HK-2 (cell line): ENCODE results near the gene ASPRV1.
"Not testable (repeated sequence)": the region's sequence is repeated elsewhere in the genome, so short reads cannot be mapped to it uniquely, and the experiment has no call there.

Experiments
- DNase-seq: peaks from one replicate; pipeline ENCODE4 v3.0.0-alpha.2; 2018; ENCODE audit not compliant: unreplicated experiment

ASPRV1 gene

GRCh38 chr2:69962986-69963730 is 1.7 kb upstream of the ASPRV1 start:
- no peak for DNase-seq

GRCh38 chr2:69960821-69961220 is 610 bp downstream of the ASPRV1 start:
- DNase-seq = no peak

- DNase-seq = no peak
Measured at GRCh38 chr2:69959425-69959824, 2.0 kb downstream of the ASPRV1 start.

- DNase-seq = no peak
Measured at GRCh38 chr2:69958480-69958879, 3.0 kb downstream of the ASPRV1 start.

DNA sequence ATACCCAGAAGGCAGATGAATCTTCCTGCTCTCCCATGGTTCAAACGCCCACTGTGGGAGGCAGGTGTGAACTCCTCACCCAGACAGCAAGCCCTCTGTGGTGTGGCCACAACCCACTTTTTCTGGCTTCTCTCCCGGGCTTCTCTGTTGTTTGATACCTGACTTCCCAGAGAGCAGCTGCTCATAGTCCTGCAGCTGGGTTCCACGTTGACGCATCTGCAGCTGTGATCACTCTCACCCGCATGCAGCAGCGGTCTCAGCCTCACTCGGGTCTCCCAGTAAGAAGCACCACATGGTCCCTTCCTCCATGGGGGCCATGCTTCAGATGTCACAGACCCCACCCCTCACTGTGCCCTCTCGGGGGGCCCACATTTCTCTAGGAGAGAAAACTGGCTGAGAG is 3.5 kb downstream of the ASPRV1 start:
- DNase-seq = no peak

GRCh38 chr2:69956475-69956979 is 4.9 kb downstream of the ASPRV1 start:
- no peak for DNase-seq

DNA sequence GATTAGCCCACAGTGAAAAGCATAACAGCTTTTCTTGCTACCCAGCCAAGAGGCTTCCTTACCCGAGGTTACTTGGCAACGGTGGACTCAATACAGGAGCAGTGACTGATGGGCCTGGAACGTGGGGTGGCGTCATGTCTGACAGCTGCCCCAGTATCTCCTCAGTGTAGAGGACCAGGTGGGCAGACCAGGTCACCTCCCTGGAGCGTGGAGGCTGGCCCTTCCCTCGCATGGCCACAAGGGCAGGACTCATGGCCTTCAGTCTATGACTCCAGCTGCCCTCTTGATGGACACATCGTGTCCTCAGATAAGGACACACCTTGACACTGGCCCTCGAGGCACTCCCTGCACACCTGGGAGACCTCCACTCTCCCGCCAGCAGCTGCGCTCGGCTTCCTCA is 6.4 kb downstream of the ASPRV1 start:
- no peak for DNase-seq

GRCh38 chr2:69954084-69954483 is 7.3 kb downstream of the ASPRV1 start:
- DNase-seq = no peak

- no peak for DNase-seq
Measured at GRCh38 chr2:69952336-69953115, 8.9 kb downstream of the ASPRV1 start.

- DNase-seq = not testable (repeated sequence)
Measured at GRCh38 chr2:69950671-69951070, 10.8 kb downstream of the ASPRV1 start.

GRCh38 chr2:69950241-69950640 is 11.2 kb downstream of the ASPRV1 start:
- no peak for DNase-seq

- no peak for DNase-seq
Measured at GRCh38 chr2:69948963-69949645, 12.3 kb downstream of the ASPRV1 start.

DNA sequence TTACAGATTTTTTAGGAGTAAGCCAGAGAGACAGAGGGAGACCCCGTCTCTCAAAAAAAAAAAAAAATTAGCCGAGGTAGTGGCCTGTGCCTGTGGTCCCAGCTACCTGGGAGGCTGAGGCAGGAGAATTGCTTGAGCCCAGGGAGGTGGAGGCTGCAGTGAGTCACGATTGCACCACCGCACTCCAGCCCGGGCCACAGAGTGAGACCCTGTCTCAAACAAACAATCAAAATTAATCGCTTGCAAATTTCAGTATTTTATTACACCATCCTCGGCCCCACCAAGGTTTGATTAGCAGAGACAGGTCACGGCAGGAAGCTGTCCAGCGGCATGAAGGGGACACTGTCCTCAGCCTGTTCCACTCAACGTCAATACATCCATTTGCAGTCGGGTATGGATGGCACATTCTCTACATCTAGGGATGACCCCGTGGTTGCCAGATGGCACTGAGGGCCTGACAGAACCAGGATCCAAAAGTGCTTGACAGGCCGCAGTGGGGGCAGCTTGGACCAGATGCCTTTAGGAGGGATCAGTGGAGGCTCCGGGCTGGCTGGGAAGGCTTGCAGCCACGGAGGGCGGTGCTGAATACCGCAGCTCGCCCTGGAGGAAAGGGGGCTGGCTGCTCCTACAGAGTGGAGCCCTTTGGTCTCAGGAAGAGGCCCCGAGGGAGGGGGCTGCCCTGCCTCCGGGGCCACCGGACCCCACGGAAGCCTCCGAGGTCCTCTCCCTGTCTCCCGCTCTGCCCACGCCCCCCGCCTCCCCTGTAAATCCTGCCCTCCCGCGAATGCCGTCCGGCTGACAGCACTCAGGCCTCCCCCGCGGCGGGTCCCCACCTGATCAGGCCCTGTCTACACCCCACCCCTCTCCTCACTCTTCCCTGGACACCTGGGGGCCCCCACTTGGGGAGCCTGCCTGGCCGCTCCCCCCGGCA is 13.1 kb downstream of the ASPRV1 start:
- no peak for DNase-seq

DNA sequence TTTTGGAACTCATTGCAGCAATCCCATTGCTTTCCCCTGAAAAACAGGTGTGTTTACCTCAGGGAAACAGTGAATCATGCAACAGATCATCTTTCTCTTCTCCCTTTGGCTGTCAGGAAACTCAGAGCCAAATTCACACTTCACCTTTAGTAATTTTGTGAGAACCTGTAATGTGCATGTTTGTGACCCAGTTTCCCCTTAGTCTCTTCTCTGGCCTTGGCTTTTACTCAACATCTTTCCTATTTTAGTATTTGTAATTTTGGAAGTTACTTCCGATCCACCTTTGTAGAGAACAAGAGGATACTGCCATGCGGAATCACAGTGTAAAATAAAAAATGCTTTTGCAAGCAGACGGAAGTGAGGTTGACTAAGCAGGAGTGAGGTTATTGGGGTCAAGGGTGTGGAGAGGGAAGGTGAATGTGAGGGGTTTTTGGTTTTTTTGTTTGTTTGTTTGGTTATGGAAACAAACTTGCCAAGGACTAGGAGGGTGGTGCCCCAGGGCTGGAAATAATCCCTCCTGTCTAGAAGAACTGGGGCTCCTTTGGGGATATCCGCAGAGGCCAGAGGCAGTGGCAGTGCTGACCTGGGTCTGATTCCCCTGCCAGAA is 14.0 kb downstream of the ASPRV1 start:
- DNase-seq = no peak

GRCh38 chr2:69946351-69947324 is 14.8 kb downstream of the ASPRV1 start:
- DNase-seq = peak; percentile 27

GRCh38 chr2:69945941-69946340 is 15.5 kb downstream of the ASPRV1 start:
- DNase-seq = no peak

DNA sequence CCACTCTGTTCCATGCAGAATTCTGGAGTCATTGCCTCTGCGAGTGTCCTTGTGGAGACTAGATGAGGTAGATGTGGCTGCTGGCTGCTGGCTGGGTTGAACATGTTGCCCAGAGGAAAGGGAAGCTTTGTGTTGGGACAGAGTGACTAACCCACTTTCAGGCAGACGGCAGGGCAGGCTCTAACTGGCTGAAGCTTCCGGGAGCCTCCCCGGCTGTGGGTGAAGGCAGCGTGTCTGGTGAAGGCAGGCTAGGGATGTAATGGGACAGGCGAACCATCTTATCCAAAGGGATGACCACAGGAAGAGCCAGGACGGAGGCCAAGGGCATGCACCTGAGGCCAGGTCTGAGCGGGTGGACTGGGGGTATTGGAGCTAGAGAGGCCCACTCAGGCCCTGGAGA is 16.0 kb downstream of the ASPRV1 start:
- DNase-seq = no peak

DNA sequence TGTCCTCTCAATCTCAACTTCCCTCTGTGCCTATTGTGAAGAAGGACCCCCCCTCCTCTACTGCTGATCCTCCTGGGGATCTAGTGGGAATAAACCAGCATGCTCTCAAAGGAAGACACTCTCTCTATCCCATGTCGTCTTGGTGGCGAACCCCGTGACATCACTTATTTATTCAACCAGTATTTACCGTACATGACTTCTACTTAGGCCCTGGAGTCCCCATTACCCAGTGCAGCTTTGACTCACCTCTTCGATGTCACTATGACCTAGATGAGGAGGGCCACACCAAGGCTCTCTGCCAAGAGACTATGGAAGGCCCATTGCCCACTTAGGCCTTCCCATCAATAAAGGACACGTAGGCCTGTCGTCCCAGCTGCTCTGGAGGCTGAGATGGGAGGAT is 16.7 kb downstream of the ASPRV1 start:
- no peak for DNase-seq

DNA sequence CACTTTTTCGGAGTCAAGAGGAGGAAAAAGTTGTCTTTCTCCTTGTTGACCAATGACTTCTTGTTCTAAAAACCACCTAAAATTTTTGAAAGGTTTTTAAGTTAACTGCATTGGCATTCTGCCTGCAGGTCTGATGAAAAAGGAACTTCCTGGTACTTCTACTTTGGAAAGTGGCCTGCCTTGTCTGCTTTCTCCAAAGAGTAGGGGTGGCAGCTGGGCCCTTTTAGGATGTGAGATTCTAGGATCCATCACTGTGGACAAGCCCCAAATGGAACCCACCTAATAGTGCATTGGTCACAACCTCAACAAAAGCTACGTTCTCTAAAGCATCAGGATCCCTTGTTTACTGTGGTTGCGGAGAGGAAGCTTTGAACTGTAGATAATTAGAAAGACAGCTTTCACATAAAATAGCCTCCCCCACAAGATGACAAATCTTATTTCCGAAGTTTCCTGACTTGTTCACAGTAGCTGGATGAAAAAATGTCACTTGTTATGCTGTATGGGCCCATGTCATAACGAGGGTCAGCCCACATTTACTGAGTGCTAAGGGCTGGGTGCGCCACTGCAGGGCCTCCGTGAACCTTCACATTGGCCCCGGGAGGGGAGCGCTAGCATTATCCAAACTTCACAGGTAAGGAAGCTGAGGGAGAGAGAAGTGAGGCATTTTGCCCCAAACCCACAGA is 17.4 kb downstream of the ASPRV1 start:
- no peak for DNase-seq
